ENCODE measurements around the gene ATP2B1. TPM values are rescaled to one million over a fixed set of nuclear protein-coding genes. Genes with fewer than 3 reads are reported as not detected.

The ATP2B1 gene
- total and polyA plus RNA-seq, 7 donors, result 14.3 to 54.0 (median 30.1) TPM

GRCh38 chr12:89566615-89567014 is 142.0 kb downstream of the ATP2B1 start:
- Histone ChIP-seq H3K4me3 (no peak overlapping the region), H3K36me3 (ENCODE audit: insufficient read depth in 1 of 2, low read depth in 1 of 2) (no peaks in the 10 kb centered on the region), H3K4me1 (no peaks in the 10 kb centered on the region), H3K27me3 (ENCODE audit: insufficient read depth in 3 of 3, low read length in 2 of 3) (no peaks in the 10 kb centered on the region), H3K27ac (no peak overlapping the region), H3K9me3 (no peaks in the 10 kb centered on the region)
- intact Hi-C loops (cut with DNase I), result no loop called here
- TF ChIP-seq, protein P1, sequence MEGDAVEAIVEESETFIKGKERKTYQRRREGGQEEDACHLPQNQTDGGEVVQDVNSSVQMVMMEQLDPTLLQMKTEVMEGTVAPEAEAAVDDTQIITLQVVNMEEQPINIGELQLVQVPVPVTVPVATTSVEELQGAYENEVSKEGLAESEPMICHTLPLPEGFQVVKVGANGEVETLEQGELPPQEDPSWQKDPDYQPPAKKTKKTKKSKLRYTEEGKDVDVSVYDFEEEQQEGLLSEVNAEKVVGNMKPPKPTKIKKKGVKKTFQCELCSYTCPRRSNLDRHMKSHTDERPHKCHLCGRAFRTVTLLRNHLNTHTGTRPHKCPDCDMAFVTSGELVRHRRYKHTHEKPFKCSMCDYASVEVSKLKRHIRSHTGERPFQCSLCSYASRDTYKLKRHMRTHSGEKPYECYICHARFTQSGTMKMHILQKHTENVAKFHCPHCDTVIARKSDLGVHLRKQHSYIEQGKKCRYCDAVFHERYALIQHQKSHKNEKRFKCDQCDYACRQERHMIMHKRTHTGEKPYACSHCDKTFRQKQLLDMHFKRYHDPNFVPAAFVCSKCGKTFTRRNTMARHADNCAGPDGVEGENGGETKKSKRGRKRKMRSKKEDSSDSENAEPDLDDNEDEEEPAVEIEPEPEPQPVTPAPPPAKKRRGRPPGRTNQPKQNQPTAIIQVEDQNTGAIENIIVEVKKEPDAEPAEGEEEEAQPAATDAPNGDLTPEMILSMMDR (IDR thresholded peaks at IDR 0.05), result no peak
- ATAC-seq (no peak), DNase-seq (no peak)

DNA sequence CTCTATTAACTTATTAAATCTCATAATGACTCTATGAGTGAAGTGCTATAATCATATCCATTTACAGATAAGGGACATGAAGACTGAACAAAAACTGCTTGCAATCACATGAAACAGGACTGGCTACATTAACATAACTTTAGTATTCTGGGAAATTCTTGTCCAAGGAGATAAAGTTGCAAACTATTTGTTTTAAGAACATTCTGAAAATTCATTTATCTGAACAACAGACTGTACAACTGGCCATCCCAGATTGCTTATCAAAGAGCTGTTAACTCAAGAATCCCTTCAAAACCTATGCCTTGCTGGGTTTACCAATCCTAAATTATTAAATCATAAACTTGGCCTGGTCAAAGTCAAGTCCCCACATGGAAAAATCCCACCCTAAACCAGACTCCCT is 143.6 kb downstream of the ATP2B1 start:
- H3K4me3 ChIP-seq, result no peak overlapping the region
- DNase-seq (no peak), ATAC-seq (no peak)
- H3K27ac ChIP-seq, result no peak overlapping the region
- TF ChIP-seq, protein P1 (IDR thresholded peaks at IDR 0.05), result no peak
- no peaks in the 10 kb centered on the region for H3K9me3 ChIP-seq
- no peaks in the 10 kb centered on the region for H3K4me1 ChIP-seq
- intact Hi-C loops (cut with DNase I), result no loop called here
- H3K27me3 ChIP-seq (ENCODE audit: insufficient read depth in 3 of 3, low read length in 2 of 3), result no peaks in the 10 kb centered on the region
- H3K36me3 ChIP-seq (ENCODE audit: insufficient read depth in 1 of 2, low read depth in 1 of 2), result no peaks in the 10 kb centered on the region

GRCh38 chr12:89559753-89560152 is 148.9 kb downstream of the ATP2B1 start:
- Histone ChIP-seq H3K27me3 (ENCODE audit: insufficient read depth in 3 of 3, low read length in 2 of 3) (no peaks in the 10 kb centered on the region), H3K4me1 (no peaks in the 10 kb centered on the region), H3K9me3 (no peaks in the 10 kb centered on the region), H3K27ac (no peak overlapping the region), H3K36me3 (ENCODE audit: insufficient read depth in 1 of 2, low read depth in 1 of 2) (no peaks in the 10 kb centered on the region), H3K4me3 (no peak overlapping the region)
- ATAC-seq, result no peak
- WGBS, 3 donors, result 84 to 89% (median 88%) methylated on average over 10 of the region's 10 CpGs
- intact Hi-C loops (cut with DNase I), result no loop called here
- TF ChIP-seq, protein P1 (IDR thresholded peaks at IDR 0.05), result no peak
- DNase-seq, result no peak

- no peak for ATAC-seq
- intact Hi-C loops (cut with DNase I), result no loop called here
- TF ChIP-seq, protein P1 (IDR thresholded peaks at IDR 0.05), result no peak
Observed at GRCh38 chr12:89556976-89557375, 151.7 kb downstream of the ATP2B1 start.

GRCh38 chr12:89552376-89552775 is 156.3 kb downstream of the ATP2B1 start:
- Histone ChIP-seq H3K27ac (no peak overlapping the region), H3K36me3 (ENCODE audit: insufficient read depth in 1 of 2, low read depth in 1 of 2) (no peaks in the 10 kb centered on the region), H3K9me3 (no peaks in the 10 kb centered on the region), H3K4me1 (no peaks in the 10 kb centered on the region), H3K4me3 (no peak overlapping the region), H3K27me3 (ENCODE audit: insufficient read depth in 3 of 3, low read length in 2 of 3) (no peaks in the 10 kb centered on the region)
- intact Hi-C loops (cut with DNase I), result no loop called here
- WGBS, 3 donors, result 25 to 42% (median 40%) methylated on average over 1 of the region's 1 CpG
- no peak for ATAC-seq
- DNase-seq, result no peak
- TF ChIP-seq, protein P1 (IDR thresholded peaks at IDR 0.05), result no peak

More at GRCh38 chr12:89556976-89557375, 151.7 kb downstream of the ATP2B1 start:
- Histone ChIP-seq H3K27me3 (ENCODE audit: insufficient read depth in 3 of 3, low read length in 2 of 3) (no peaks in the 10 kb centered on the region), H3K4me1 (no peaks in the 10 kb centered on the region), H3K9me3 (no peaks in the 10 kb centered on the region), H3K27ac (no peak overlapping the region), H3K4me3 (no peak overlapping the region), H3K36me3 (ENCODE audit: insufficient read depth in 1 of 2, low read depth in 1 of 2) (no peaks in the 10 kb centered on the region)
- DNase-seq, result no peak
- 44 to 46% (median 46%) methylated on average over 2 of the region's 2 CpGs for WGBS, 3 donors

Data from psoas muscle (tissue), 8 donors.